Liver (tissue), 9 donors: ENCODE results near the gene FAAH. TPM values are rescaled to one million over a fixed set of nuclear protein-coding genes. Genes with fewer than 3 reads are reported as not detected.

Experiments
- DNase-seq: peaks from one replicate; pipeline ENCODE4 v3.0.0-alpha.2; 2017; ENCODE audit warnings: low spot score
- H3K27ac ChIP-seq, 2 donors: one replicate each; pipeline ENCODE4 v1.7.0; 2013; ENCODE audit warnings: inconsistent platforms in 2 of 2, low read length in 2 of 2, control low read depth in 1 of 2, low read depth in 1 of 2, mild to moderate bottlenecking in 1 of 2
- H3K27me3 ChIP-seq, 4 donors: one replicate each; pipeline versions ENCODE4 v1.6.1 to v1.7.0; 2013; ENCODE audit warnings: low read length in 3 of 4, inconsistent platforms in 1 of 4, mild to moderate bottlenecking in 1 of 4, moderate library complexity in 1 of 4; ENCODE audit not compliant: control insufficient read depth in 4 of 4, insufficient read depth in 4 of 4
- H3K36me3 ChIP-seq, 4 donors: one replicate each; pipeline versions ENCODE4 v1.6.1 to v1.7.0; 2013; ENCODE audit warnings: low read length in 3 of 4, mild to moderate bottlenecking in 3 of 4, low read depth in 1 of 4, moderate library complexity in 1 of 4; ENCODE audit not compliant: control insufficient read depth in 4 of 4, insufficient read depth in 3 of 4
- H3K4me1 ChIP-seq, 4 donors: one replicate each; pipeline versions ENCODE4 v1.6.1 to v1.7.0; 2013; ENCODE audit warnings: low read length in 3 of 4, mild to moderate bottlenecking in 3 of 4, moderate library complexity in 1 of 4; ENCODE audit not compliant: control insufficient read depth in 4 of 4, insufficient read depth in 4 of 4
- H3K4me3 ChIP-seq, 3 donors: one replicate each; pipeline versions ENCODE4 v1.6.1 to v1.7.0; 2013; ENCODE audit warnings: low read length in 3 of 3, control low read depth in 1 of 3, low read depth in 1 of 3, mild to moderate bottlenecking in 1 of 3
- H3K9ac ChIP-seq, 2 donors: one replicate each; pipeline ENCODE4 v1.7.0; 2013; ENCODE audit warnings: low read length in 2 of 2, mild to moderate bottlenecking in 2 of 2, moderate library complexity in 2 of 2, control low read depth in 1 of 2, low read depth in 1 of 2
- H3K9me3 ChIP-seq, 4 donors: one replicate each; pipeline versions ENCODE4 v1.6.1 to v1.7.0; 2013; ENCODE audit warnings: low read length in 3 of 4; ENCODE audit not compliant: control insufficient read depth in 4 of 4
- EGR1 ChIP-seq, 2 donors: IDR thresholded peaks; 2 replicates each; pipeline ENCODE4 v1.6.1; 2016 to 2018; ENCODE audit warnings: antibody characterized with exemption in 2 of 2, low read depth in 2 of 2
- FOXA1 ChIP-seq: IDR thresholded peaks from 2 replicates; pipeline ENCODE4 v1.6.1; 2016; ENCODE audit warnings: antibody characterized with exemption
- GABPA ChIP-seq, 2 donors: IDR thresholded peaks in 1 of 2; conservative IDR thresholded peaks in 1 of 2; 2 replicates each; pipeline ENCODE4 v1.6.1; 2016; ENCODE audit warnings: antibody characterized with exemption in 2 of 2, mild to moderate bottlenecking in 1 of 2, moderate library complexity in 1 of 2
- HNF4A ChIP-seq, 2 donors: conservative IDR thresholded peaks; 2 replicates each; pipeline ENCODE4 v1.6.1; 2016; ENCODE audit warnings: antibody characterized with exemption in 2 of 2, mild to moderate bottlenecking in 2 of 2
- HNF4G ChIP-seq: IDR thresholded peaks from 2 replicates; pipeline ENCODE4 v1.6.1; 2016; ENCODE audit warnings: antibody characterized with exemption
- JUND ChIP-seq, 2 donors: IDR thresholded peaks; 2 replicates each; pipeline ENCODE4 v1.6.1; 2016; ENCODE audit warnings: antibody characterized with exemption in 2 of 2
- NR2F2 ChIP-seq: IDR thresholded peaks from 2 replicates; pipeline ENCODE4 v1.6.1; 2016; ENCODE audit warnings: antibody characterized with exemption
- RAD21 ChIP-seq, 2 donors: IDR thresholded peaks; 2 replicates each; pipeline ENCODE4 v1.6.1; 2016; ENCODE audit warnings: antibody characterized with exemption in 2 of 2, mild to moderate bottlenecking in 2 of 2
- RXRA ChIP-seq, 2 donors: IDR thresholded peaks; 2 replicates each; pipeline ENCODE4 v1.6.1; 2017 to 2018; ENCODE audit warnings: antibody characterized with exemption in 2 of 2, mild to moderate bottlenecking in 1 of 2
- SP1 ChIP-seq: IDR thresholded peaks from 2 replicates; pipeline ENCODE4 v1.6.1; 2018; ENCODE audit warnings: antibody characterized with exemption, mild to moderate bottlenecking
- TAF1 ChIP-seq: conservative IDR thresholded peaks from 2 replicates; pipeline ENCODE4 v1.6.1; 2016; ENCODE audit warnings: antibody characterized with exemption, mild to moderate bottlenecking
- YY1 ChIP-seq: IDR thresholded peaks from 2 replicates; pipeline ENCODE4 v1.6.1; 2016; ENCODE audit warnings: antibody characterized with exemption, mild to moderate bottlenecking
- WGBS: extraction: QIAGEN DNeasy Blood & Tissue Kit; methylation state at CpG from one replicate; pipeline ENCODE4 v1.1.7; 2013; 5-methylcytosine and 5-hydroxymethylcytosine counted together
- polyA plus RNA-seq, 2 donors: library from polyadenylated mRNA; stranded (reverse) in 1 of 2; unstranded in 1 of 2; fragments of 200-250 nt in 1 of 2; fragments of >200 nt in 1 of 2; fragmentation: Nextera tagmentation in 1 of 2; extraction: Ambion mirVana in 1 of 2; gene quantifications; one replicate each; pipeline versions ENCODE4 v1.2.1 to v1.2.3, GENCODE V29; 2013 to 2015
- total RNA-seq, 2 donors: library from RNA; depleted of rRNA; stranded (reverse); fragments of >200 nt; gene quantifications; one replicate each; pipeline ENCODE4 v1.2.3, GENCODE V29; 2014
- TF ChIP-seq, protein P1 (sequence below): IDR thresholded peaks from 2 replicates; pipeline ENCODE4 v1.6.1; 2016; ENCODE audit warnings: antibody characterized with exemption
- TF ChIP-seq, protein P2 (sequence below): IDR thresholded peaks from 2 replicates; pipeline ENCODE4 v1.6.1; 2016; ENCODE audit warnings: antibody characterized with exemption
- TF ChIP-seq, protein P3 (sequence below): IDR thresholded peaks from 2 replicates; pipeline ENCODE4 v1.6.1; 2016; ENCODE audit warnings: antibody characterized with exemption, mild to moderate bottlenecking
- TF ChIP-seq, protein P4 (sequence below): fragments of 150-350 bp; IDR thresholded peaks from 2 replicates; pipeline ENCODE4 v1.5.1; 2017; ENCODE audit warnings: improper control_type of control experiment, low read depth, low read length; ENCODE audit not compliant: missing input control
- TF ChIP-seq, protein P5 (sequence below): IDR thresholded peaks from 2 replicates; pipeline ENCODE4 v1.6.1; 2016; ENCODE audit warnings: antibody characterized with exemption
- donor health status: healthy.
- donor health status: healthy.
- donor health status: healthy.
- donor health status: healthy.
- donor health status: healthy.

The FAAH gene
- total and polyA plus RNA-seq, 4 donors, result 4.3 to 41.5 (median 22.1) TPM

GRCh38 chr1:46380508-46380907 lies 13.6 kb upstream of the FAAH start:
- Histone ChIP-seq H3K9ac (no peak overlapping the region), H3K27me3 (no peaks in the 10 kb centered on the region), H3K27ac (no peak overlapping the region), H3K9me3 (peaks cover 0 to 5% (median 0%) of the 10 kb centered on the region in 4 donors), H3K4me1 (no peaks in the 10 kb centered on the region), H3K4me3 (no peak overlapping the region), H3K36me3 (peaks cover 0 to 3% (median 0%) of the 10 kb centered on the region in 4 donors)
- TF ChIP-seq, protein P1, sequence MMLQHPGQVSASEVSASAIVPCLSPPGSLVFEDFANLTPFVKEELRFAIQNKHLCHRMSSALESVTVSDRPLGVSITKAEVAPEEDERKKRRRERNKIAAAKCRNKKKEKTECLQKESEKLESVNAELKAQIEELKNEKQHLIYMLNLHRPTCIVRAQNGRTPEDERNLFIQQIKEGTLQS, result no peak
- TF ChIP-seq FOXA1 (no peak), TAF1 (no peak), GABPA (IDR thresholded peaks at IDR 0.05 in 1 of 2, conservative IDR thresholded peaks at IDR 0.05 in 1 of 2) (no peak), HNF4A (conservative IDR thresholded peaks at IDR 0.05) (no peak), RAD21 (IDR thresholded peaks at IDR 0.05) (no peak), SP1 (no peak), JUND (IDR thresholded peaks at IDR 0.05) (no peak), RXRA (IDR thresholded peaks at IDR 0.05) (no peak), YY1 (no peak), NR2F2 (no peak), HNF4G (no peak), EGR1 (IDR thresholded peaks at IDR 0.05; ENCODE audit: low read depth in 2 of 2) (no peak)
- TF ChIP-seq, protein P2, sequence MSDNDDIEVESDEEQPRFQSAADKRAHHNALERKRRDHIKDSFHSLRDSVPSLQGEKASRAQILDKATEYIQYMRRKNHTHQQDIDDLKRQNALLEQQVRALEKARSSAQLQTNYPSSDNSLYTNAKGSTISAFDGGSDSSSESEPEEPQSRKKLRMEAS, result no peak
- TF ChIP-seq, protein P3, sequence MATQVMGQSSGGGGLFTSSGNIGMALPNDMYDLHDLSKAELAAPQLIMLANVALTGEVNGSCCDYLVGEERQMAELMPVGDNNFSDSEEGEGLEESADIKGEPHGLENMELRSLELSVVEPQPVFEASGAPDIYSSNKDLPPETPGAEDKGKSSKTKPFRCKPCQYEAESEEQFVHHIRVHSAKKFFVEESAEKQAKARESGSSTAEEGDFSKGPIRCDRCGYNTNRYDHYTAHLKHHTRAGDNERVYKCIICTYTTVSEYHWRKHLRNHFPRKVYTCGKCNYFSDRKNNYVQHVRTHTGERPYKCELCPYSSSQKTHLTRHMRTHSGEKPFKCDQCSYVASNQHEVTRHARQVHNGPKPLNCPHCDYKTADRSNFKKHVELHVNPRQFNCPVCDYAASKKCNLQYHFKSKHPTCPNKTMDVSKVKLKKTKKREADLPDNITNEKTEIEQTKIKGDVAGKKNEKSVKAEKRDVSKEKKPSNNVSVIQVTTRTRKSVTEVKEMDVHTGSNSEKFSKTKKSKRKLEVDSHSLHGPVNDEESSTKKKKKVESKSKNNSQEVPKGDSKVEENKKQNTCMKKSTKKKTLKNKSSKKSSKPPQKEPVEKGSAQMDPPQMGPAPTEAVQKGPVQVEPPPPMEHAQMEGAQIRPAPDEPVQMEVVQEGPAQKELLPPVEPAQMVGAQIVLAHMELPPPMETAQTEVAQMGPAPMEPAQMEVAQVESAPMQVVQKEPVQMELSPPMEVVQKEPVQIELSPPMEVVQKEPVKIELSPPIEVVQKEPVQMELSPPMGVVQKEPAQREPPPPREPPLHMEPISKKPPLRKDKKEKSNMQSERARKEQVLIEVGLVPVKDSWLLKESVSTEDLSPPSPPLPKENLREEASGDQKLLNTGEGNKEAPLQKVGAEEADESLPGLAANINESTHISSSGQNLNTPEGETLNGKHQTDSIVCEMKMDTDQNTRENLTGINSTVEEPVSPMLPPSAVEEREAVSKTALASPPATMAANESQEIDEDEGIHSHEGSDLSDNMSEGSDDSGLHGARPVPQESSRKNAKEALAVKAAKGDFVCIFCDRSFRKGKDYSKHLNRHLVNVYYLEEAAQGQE, result no peak
- TF ChIP-seq, protein P4, sequence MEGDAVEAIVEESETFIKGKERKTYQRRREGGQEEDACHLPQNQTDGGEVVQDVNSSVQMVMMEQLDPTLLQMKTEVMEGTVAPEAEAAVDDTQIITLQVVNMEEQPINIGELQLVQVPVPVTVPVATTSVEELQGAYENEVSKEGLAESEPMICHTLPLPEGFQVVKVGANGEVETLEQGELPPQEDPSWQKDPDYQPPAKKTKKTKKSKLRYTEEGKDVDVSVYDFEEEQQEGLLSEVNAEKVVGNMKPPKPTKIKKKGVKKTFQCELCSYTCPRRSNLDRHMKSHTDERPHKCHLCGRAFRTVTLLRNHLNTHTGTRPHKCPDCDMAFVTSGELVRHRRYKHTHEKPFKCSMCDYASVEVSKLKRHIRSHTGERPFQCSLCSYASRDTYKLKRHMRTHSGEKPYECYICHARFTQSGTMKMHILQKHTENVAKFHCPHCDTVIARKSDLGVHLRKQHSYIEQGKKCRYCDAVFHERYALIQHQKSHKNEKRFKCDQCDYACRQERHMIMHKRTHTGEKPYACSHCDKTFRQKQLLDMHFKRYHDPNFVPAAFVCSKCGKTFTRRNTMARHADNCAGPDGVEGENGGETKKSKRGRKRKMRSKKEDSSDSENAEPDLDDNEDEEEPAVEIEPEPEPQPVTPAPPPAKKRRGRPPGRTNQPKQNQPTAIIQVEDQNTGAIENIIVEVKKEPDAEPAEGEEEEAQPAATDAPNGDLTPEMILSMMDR, result no peak
- TF ChIP-seq, protein P5, sequence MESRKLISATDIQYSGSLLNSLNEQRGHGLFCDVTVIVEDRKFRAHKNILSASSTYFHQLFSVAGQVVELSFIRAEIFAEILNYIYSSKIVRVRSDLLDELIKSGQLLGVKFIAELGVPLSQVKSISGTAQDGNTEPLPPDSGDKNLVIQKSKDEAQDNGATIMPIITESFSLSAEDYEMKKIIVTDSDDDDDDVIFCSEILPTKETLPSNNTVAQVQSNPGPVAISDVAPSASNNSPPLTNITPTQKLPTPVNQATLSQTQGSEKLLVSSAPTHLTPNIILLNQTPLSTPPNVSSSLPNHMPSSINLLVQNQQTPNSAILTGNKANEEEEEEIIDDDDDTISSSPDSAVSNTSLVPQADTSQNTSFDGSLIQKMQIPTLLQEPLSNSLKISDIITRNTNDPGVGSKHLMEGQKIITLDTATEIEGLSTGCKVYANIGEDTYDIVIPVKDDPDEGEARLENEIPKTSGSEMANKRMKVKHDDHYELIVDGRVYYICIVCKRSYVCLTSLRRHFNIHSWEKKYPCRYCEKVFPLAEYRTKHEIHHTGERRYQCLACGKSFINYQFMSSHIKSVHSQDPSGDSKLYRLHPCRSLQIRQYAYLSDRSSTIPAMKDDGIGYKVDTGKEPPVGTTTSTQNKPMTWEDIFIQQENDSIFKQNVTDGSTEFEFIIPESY, result no peak
- DNase-seq, result no peak

DNA sequence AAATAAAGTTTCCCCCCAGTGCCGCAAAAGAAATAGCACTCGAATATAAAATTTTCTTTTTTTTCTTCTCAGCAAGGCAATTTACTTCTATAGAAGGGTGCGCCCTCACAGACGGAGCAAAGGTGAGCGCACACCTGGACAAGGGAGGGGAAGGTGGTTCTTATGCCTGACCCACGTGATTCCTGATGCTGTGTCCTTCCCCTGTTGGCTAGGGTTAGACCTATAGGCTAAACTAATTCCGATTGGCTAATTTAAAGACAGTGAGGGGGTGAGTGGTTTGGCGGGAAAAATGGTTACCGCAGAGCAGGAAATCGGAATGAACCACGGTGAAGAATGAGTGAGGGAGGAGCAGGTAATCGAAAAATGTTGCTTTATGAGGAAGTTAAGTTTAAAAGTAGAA lies 607 bp upstream of the FAAH start:
- H3K27ac ChIP-seq, result no peak overlapping the region
- H3K9me3 ChIP-seq, result peaks cover 0 to 6% (median 2%) of the 10 kb centered on the region in 4 donors
- TF ChIP-seq, protein P2, result no peak
- TF ChIP-seq EGR1 (IDR thresholded peaks at IDR 0.05; ENCODE audit: low read depth in 2 of 2) (no peak), NR2F2 (no peak), HNF4A (conservative IDR thresholded peaks at IDR 0.05) (no peak), FOXA1 (no peak), RXRA (IDR thresholded peaks at IDR 0.05) (no peak)
- TF ChIP-seq, protein P5, result no peak
- TF ChIP-seq, protein P3, result no peak
- no peaks in the 10 kb centered on the region for H3K36me3 ChIP-seq
- H3K27me3 ChIP-seq, result no peaks in the 10 kb centered on the region
- H3K4me1 ChIP-seq, result peaks cover 5 to 19% (median 12%) of the 10 kb centered on the region in 4 donors
- H3K9ac ChIP-seq, result no peak overlapping the region
- WGBS, result 90% methylated on average over 12 of the region's 12 CpGs
- no peak overlapping the region for H3K4me3 ChIP-seq
- DNase-seq, result no peak
